GM12801 (cell line): ENCODE data around the gene NDUFS8.

Source experiments
- CTCF ChIP-seq: IDR thresholded peaks from one replicate; pipeline ENCODE4 v1.5.1; 2011; ENCODE audit warnings: control low read depth; ENCODE audit not compliant: insufficient read length; ENCODE audit errors: extremely low read depth

The NDUFS8 gene

GRCh38 chr11:68053117-68053516 is 22.6 kb downstream of the NDUFS8 start:
- no peak for TF ChIP-seq CTCF

- TF ChIP-seq CTCF = no peak
These were observed 23.7 kb downstream of the NDUFS8 start for GRCh38 chr11:68053981-68054812.

- TF ChIP-seq CTCF = no peak
These were observed 26.1 kb downstream of the NDUFS8 start for GRCh38 chr11:68056317-68057285.

GRCh38 chr11:68057807-68058206 is 27.3 kb downstream of the NDUFS8 start:
- TF ChIP-seq CTCF = no peak

GRCh38 chr11:68061508-68061907 is 31.0 kb downstream of the NDUFS8 start:
- no peak for TF ChIP-seq CTCF

GRCh38 chr11:68064926-68065325 is 34.4 kb downstream of the NDUFS8 start:
- no peak for TF ChIP-seq CTCF

- TF ChIP-seq CTCF = no peak
These were observed 35.4 kb downstream of the NDUFS8 start for GRCh38 chr11:68065841-68066240.
